ENCODE measurements around the gene TLN1.

TLN1 gene

GRCh38 chr9:35728041-35728971 is 3.7 kb downstream of the TLN1 start:
- peak overlapping the region; percentile 38 for H3K4me3 ChIP-seq (ENCODE audit: low read depth, low read length)
- peak; percentile 87 for DNase-seq (ENCODE audit: low read depth, low spot score)
- no peak for TF ChIP-seq CTCF (IDR thresholded peaks at IDR 0.05; ENCODE audit: low read depth, low read length)
- in situ Hi-C loops (cut with HindIII; ENCODE audit: low sequenced_read_pairs), result no loop called here

DNA sequence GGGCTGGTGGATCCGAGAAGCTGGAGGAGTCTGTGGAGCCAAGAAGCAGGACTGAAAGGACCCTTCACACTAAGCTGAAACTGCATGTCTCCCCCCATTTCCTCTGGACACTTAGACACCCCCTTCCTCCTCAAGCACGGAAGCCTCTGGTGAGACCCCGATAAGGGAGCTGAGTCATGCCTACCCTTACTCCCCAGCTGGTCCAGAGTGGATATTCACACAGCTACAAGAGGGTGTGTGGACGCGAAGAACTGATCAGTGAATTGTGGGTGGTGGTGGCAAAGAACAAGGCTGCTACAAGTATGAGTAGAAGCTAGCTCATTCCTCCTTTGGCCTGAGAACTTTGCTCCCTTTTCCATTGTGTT is 4.3 kb downstream of the TLN1 start:
- in situ Hi-C loops (cut with HindIII; ENCODE audit: low sequenced_read_pairs), result no loop called here
- no peak for TF ChIP-seq CTCF (IDR thresholded peaks at IDR 0.05; ENCODE audit: low read depth, low read length)
- no peak for DNase-seq (ENCODE audit: low read depth, low spot score)
- peak overlapping the region; percentile 38 for H3K4me3 ChIP-seq (ENCODE audit: low read depth, low read length)

- H3K4me3 ChIP-seq (ENCODE audit: low read depth, low read length), result no peak overlapping the region
- in situ Hi-C loops (cut with HindIII; ENCODE audit: low sequenced_read_pairs), result no loop called here
- DNase-seq (ENCODE audit: low read depth, low spot score), result peak; percentile 48
- peak; percentile 18 for TF ChIP-seq CTCF (IDR thresholded peaks at IDR 0.05; ENCODE audit: low read depth, low read length)
Measured at GRCh38 chr9:35726931-35727330, 5.1 kb downstream of the TLN1 start.

GRCh38 chr9:35725362-35725761 is 6.6 kb downstream of the TLN1 start:
- in situ Hi-C loops (cut with HindIII; ENCODE audit: low sequenced_read_pairs), result no loop called here

DNA sequence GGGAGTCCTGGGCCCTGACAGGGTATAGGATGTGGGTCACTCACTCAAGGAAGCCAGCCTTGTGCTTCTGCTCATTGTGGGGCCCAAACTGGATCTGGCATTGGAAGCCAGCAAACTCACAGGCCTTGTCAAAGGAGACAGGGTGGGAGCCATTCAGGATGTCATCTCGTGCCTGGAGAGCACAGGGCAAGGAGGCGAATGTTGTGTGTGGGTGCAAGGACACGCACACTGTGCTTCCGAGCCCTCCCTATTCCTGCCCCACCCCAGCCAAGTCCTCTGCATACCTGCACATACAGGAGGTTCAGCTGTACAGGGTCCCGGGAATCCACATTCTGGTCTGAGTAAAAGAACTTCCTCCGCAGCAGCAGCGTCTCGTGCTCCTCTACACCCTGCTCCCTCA is 8.1 kb downstream of the TLN1 start:
- DNase-seq (ENCODE audit: low read depth, low spot score), result no peak
- no peak overlapping the region for H3K4me3 ChIP-seq (ENCODE audit: low read depth, low read length)
- TF ChIP-seq CTCF (IDR thresholded peaks at IDR 0.05; ENCODE audit: low read depth, low read length), result no peak
- in situ Hi-C loops (cut with HindIII; ENCODE audit: low sequenced_read_pairs), result no loop called here

More at GRCh38 chr9:35725362-35725761, 6.6 kb downstream of the TLN1 start:
- DNase-seq (ENCODE audit: low read depth, low spot score), result no peak
- H3K4me3 ChIP-seq (ENCODE audit: low read depth, low read length), result no peak overlapping the region
- TF ChIP-seq CTCF (IDR thresholded peaks at IDR 0.05; ENCODE audit: low read depth, low read length), result no peak

DNA sequence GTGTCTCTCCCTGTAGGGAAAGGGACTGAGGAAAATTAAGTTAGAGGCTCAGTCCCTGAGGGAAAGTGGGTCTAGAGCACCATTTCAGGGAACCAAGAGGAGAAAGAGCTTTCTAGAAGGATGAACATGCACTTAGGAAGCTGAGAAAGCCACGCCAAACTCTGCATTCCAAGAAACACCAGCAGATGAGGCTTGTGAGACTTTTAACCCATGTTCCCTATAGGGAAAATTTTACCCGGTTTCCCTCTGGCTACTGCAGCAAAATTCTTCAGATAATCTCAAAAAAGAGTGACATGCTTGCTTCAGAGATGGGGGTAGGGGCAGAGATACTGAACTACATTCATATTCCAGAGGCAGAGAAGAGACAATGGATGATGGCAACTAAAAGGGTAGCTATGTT is 8.6 kb downstream of the TLN1 start:
- in situ Hi-C loops (cut with HindIII; ENCODE audit: low sequenced_read_pairs), result no loop called here
- H3K4me3 ChIP-seq (ENCODE audit: low read depth, low read length), result no peak overlapping the region
- DNase-seq (ENCODE audit: low read depth, low spot score), result no peak
- no peak for TF ChIP-seq CTCF (IDR thresholded peaks at IDR 0.05; ENCODE audit: low read depth, low read length)
